Liver (tissue), 3 donors: ENCODE measurements around the gene WDCP.
"Not testable (repeated sequence)": the region's sequence is repeated elsewhere in the genome, so short reads cannot be mapped to it uniquely, and the experiment has no call there.

Experiments
- EGR1 ChIP-seq, 2 donors: IDR thresholded peaks; 2 replicates each; pipeline ENCODE4 v1.6.1; 2016 to 2018; ENCODE audit warnings: antibody characterized with exemption in 2 of 2, low read depth in 2 of 2
- GABPA ChIP-seq, 2 donors: IDR thresholded peaks in 1 of 2; conservative IDR thresholded peaks in 1 of 2; 2 replicates each; pipeline ENCODE4 v1.6.1; 2016; ENCODE audit warnings: antibody characterized with exemption in 2 of 2, mild to moderate bottlenecking in 1 of 2, moderate library complexity in 1 of 2
- HNF4A ChIP-seq, 2 donors: conservative IDR thresholded peaks; 2 replicates each; pipeline ENCODE4 v1.6.1; 2016; ENCODE audit warnings: antibody characterized with exemption in 2 of 2, mild to moderate bottlenecking in 2 of 2
- JUND ChIP-seq, 2 donors: IDR thresholded peaks; 2 replicates each; pipeline ENCODE4 v1.6.1; 2016; ENCODE audit warnings: antibody characterized with exemption in 2 of 2
- NR2F2 ChIP-seq: IDR thresholded peaks from 2 replicates; pipeline ENCODE4 v1.6.1; 2016; ENCODE audit warnings: antibody characterized with exemption
- RAD21 ChIP-seq, 2 donors: IDR thresholded peaks; 2 replicates each; pipeline ENCODE4 v1.6.1; 2016; ENCODE audit warnings: antibody characterized with exemption in 2 of 2, mild to moderate bottlenecking in 2 of 2
- SP1 ChIP-seq: IDR thresholded peaks from 2 replicates; pipeline ENCODE4 v1.6.1; 2018; ENCODE audit warnings: antibody characterized with exemption, mild to moderate bottlenecking
- TAF1 ChIP-seq: conservative IDR thresholded peaks from 2 replicates; pipeline ENCODE4 v1.6.1; 2016; ENCODE audit warnings: antibody characterized with exemption, mild to moderate bottlenecking
- YY1 ChIP-seq: IDR thresholded peaks from 2 replicates; pipeline ENCODE4 v1.6.1; 2016; ENCODE audit warnings: antibody characterized with exemption, mild to moderate bottlenecking
- TF ChIP-seq, protein P1 (sequence below): fragments of 150-350 bp; IDR thresholded peaks from 2 replicates; pipeline ENCODE4 v1.5.1; 2017; ENCODE audit warnings: improper control_type of control experiment, low read depth, low read length; ENCODE audit not compliant: missing input control
- TF ChIP-seq, protein P2 (sequence below): IDR thresholded peaks from 2 replicates; pipeline ENCODE4 v1.6.1; 2016; ENCODE audit warnings: antibody characterized with exemption
- TF ChIP-seq, protein P3 (sequence below): IDR thresholded peaks from 2 replicates; pipeline ENCODE4 v1.6.1; 2016; ENCODE audit warnings: antibody characterized with exemption
- TF ChIP-seq, protein P4 (sequence below): IDR thresholded peaks from 2 replicates; pipeline ENCODE4 v1.6.1; 2016; ENCODE audit warnings: antibody characterized with exemption, mild to moderate bottlenecking
- TF ChIP-seq, protein P5 (sequence below): IDR thresholded peaks from 2 replicates; pipeline ENCODE4 v1.6.1; 2016; ENCODE audit warnings: antibody characterized with exemption
- donor health status: healthy.
- donor health status: healthy.

DNA sequence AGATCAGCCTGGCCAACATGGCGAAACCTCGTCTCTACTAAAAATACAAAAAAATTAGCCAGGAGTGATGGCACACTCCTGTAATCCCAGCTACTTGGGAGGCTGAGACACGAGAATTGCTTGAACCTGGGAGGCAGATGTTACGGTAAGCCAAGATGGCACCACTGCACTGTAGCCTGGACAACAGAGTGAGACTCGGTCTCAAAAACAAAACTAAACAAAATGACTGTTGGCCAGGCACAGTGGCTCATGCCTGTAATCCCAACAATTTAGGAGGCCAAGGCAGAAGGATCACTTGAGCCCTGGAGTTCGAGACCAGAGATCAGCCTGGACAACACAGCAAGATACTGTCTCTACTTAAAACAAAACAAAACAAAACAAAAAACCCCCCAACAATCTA is 4.1 kb downstream of the WDCP start:
- TF ChIP-seq, protein P1, sequence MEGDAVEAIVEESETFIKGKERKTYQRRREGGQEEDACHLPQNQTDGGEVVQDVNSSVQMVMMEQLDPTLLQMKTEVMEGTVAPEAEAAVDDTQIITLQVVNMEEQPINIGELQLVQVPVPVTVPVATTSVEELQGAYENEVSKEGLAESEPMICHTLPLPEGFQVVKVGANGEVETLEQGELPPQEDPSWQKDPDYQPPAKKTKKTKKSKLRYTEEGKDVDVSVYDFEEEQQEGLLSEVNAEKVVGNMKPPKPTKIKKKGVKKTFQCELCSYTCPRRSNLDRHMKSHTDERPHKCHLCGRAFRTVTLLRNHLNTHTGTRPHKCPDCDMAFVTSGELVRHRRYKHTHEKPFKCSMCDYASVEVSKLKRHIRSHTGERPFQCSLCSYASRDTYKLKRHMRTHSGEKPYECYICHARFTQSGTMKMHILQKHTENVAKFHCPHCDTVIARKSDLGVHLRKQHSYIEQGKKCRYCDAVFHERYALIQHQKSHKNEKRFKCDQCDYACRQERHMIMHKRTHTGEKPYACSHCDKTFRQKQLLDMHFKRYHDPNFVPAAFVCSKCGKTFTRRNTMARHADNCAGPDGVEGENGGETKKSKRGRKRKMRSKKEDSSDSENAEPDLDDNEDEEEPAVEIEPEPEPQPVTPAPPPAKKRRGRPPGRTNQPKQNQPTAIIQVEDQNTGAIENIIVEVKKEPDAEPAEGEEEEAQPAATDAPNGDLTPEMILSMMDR = not testable (repeated sequence)
- TF ChIP-seq, protein P2, sequence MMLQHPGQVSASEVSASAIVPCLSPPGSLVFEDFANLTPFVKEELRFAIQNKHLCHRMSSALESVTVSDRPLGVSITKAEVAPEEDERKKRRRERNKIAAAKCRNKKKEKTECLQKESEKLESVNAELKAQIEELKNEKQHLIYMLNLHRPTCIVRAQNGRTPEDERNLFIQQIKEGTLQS = not testable (repeated sequence)
- TF ChIP-seq, protein P3, sequence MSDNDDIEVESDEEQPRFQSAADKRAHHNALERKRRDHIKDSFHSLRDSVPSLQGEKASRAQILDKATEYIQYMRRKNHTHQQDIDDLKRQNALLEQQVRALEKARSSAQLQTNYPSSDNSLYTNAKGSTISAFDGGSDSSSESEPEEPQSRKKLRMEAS = not testable (repeated sequence)
- TF ChIP-seq, protein P4, sequence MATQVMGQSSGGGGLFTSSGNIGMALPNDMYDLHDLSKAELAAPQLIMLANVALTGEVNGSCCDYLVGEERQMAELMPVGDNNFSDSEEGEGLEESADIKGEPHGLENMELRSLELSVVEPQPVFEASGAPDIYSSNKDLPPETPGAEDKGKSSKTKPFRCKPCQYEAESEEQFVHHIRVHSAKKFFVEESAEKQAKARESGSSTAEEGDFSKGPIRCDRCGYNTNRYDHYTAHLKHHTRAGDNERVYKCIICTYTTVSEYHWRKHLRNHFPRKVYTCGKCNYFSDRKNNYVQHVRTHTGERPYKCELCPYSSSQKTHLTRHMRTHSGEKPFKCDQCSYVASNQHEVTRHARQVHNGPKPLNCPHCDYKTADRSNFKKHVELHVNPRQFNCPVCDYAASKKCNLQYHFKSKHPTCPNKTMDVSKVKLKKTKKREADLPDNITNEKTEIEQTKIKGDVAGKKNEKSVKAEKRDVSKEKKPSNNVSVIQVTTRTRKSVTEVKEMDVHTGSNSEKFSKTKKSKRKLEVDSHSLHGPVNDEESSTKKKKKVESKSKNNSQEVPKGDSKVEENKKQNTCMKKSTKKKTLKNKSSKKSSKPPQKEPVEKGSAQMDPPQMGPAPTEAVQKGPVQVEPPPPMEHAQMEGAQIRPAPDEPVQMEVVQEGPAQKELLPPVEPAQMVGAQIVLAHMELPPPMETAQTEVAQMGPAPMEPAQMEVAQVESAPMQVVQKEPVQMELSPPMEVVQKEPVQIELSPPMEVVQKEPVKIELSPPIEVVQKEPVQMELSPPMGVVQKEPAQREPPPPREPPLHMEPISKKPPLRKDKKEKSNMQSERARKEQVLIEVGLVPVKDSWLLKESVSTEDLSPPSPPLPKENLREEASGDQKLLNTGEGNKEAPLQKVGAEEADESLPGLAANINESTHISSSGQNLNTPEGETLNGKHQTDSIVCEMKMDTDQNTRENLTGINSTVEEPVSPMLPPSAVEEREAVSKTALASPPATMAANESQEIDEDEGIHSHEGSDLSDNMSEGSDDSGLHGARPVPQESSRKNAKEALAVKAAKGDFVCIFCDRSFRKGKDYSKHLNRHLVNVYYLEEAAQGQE = not testable (repeated sequence)
- TF ChIP-seq RAD21 (IDR thresholded peaks at IDR 0.05); YY1; JUND (IDR thresholded peaks at IDR 0.05); TAF1; HNF4A (conservative IDR thresholded peaks at IDR 0.05); GABPA (IDR thresholded peaks at IDR 0.05 in 1 of 2, conservative IDR thresholded peaks at IDR 0.05 in 1 of 2); NR2F2; EGR1 (IDR thresholded peaks at IDR 0.05; ENCODE audit: low read depth in 2 of 2); SP1: not testable (repeated sequence)
- TF ChIP-seq, protein P5, sequence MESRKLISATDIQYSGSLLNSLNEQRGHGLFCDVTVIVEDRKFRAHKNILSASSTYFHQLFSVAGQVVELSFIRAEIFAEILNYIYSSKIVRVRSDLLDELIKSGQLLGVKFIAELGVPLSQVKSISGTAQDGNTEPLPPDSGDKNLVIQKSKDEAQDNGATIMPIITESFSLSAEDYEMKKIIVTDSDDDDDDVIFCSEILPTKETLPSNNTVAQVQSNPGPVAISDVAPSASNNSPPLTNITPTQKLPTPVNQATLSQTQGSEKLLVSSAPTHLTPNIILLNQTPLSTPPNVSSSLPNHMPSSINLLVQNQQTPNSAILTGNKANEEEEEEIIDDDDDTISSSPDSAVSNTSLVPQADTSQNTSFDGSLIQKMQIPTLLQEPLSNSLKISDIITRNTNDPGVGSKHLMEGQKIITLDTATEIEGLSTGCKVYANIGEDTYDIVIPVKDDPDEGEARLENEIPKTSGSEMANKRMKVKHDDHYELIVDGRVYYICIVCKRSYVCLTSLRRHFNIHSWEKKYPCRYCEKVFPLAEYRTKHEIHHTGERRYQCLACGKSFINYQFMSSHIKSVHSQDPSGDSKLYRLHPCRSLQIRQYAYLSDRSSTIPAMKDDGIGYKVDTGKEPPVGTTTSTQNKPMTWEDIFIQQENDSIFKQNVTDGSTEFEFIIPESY = not testable (repeated sequence)
